NOMO-1 (cell line): ENCODE measurements around the gene GUCY2C.
"Not testable (repeated sequence)": the region's sequence is repeated elsewhere in the genome, so short reads cannot be mapped to it uniquely, and the experiment has no call there.

Experiments used
- DNase-seq, 2 experiments: peaks; one replicate each; lab custom pipeline; 2025; ENCODE audit not compliant: unreplicated experiment in 2 of 2; lab: John Stamatoyannopoulos, UW

The GUCY2C gene

DNA sequence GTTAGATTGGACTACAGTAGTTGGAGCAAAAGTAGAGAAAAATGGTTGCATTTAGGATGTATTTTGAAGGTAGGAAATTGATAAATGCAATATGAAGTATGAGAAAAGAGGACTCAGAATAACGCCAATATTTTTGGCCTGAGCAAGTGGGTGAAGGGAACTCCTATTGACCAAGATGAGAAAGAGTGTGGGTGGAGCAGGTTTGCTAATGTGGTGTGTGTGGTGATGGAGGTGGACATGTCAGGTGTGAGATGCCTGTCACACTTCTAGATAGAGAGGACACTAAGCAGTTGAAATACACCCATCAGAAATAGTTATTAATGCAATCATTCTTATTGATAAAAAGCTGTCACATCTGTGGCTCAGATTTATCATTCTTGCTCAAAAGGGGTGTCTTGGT lies 7.3 kb downstream of the GUCY2C start:
- DNase-seq = no peak

- not testable (repeated sequence) for DNase-seq
These were observed 14.2 kb downstream of the GUCY2C start for GRCh38 chr12:14682231-14682630.

DNA sequence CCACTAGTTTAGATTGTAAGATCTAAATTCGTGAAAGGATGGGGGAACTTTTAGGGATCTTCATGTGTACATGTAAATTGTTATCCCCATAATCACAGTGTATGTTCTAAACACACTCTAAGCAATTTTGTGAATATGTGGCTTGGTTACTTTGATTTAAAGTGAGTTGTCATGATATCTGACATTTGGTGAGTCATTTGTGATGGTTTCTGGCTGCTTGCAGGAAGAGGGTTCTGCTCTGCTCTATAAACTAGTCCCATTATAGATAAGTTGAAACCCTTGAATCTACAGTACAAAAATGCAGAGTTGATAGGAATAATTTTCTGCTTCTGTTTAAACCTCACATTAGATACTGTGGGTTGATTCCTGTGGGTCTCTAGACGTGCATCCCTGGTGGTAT lies 14.8 kb downstream of the GUCY2C start:
- DNase-seq = no peak

GRCh38 chr12:14681190-14681589 lies 15.2 kb downstream of the GUCY2C start:
- DNase-seq = no peak

DNA sequence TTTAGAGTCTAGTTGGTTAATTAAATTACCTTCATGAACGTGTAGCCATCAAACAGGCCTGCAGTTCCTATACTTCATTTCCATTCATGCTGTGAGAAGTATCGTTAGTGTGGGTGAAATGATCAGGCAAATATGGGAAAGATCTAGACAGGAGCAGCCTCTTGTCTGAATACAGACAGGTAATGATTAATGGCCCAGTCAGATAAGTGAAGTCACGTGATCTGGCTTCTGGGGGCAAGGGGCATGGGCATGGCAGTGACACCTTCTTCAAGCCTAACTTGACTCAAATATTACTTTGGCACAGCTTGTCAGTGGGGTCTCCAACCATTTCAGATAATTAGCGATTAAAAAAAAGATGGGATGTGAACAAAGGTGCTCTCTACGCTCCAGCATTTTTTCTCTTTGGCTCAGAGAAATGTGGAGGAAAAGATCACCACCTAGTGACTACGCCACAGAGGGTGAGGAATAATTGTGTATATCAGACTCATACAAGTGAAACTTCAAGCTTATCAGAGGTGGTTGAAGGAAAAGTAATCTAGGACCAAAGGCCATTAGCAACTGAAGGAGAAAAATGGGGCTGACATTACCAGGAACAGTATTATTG lies 17.8 kb downstream of the GUCY2C start:
- DNase-seq = no peak

DNA sequence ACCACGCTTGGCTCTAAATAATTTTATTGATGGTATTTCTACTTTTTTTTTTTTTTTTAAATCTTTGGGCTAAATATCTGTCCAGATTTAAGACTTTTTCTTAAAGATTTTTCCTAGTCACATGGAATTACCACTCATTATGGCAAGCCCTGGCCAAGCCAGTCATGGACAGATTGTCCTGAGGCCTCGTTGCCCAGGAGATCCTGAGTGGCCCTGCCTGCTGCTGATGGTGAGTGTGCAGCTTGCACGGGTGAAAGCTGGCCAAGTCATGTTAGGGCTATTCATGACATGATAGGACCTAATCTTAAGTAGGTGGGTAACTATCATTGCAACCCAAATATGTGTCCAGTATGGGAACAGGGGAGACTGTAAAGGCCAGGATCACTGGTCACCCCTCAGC lies 27.8 kb downstream of the GUCY2C start:
- no peak for DNase-seq

- no peak for DNase-seq
These were observed 30.7 kb downstream of the GUCY2C start for GRCh38 chr12:14665354-14666348.

- DNase-seq = peak in 1 of 2 experiments; percentile 68
These were observed 31.9 kb downstream of the GUCY2C start for GRCh38 chr12:14664434-14665023.

DNA sequence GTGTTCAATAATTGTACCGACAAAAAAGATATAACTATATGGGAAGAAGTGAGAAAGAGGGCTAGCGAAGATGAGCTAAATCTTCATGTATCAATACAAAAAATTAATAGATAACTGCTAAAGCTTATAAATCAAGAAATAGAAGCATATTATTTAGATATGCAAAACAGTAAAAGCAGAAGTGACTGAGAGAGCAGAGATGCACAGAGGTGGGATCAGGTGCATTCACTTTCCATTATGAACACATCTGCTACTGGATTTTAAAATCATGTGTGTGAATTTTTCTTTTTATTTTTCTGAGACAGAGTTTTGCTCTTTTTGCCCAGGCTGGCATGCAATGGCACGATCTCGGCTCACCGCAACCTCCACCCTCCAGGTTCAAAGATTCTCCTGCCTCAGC lies 33.4 kb downstream of the GUCY2C start:
- no peak for DNase-seq

- DNase-seq = no peak
These were observed 39.6 kb downstream of the GUCY2C start for GRCh38 chr12:14656846-14657245.

DNA sequence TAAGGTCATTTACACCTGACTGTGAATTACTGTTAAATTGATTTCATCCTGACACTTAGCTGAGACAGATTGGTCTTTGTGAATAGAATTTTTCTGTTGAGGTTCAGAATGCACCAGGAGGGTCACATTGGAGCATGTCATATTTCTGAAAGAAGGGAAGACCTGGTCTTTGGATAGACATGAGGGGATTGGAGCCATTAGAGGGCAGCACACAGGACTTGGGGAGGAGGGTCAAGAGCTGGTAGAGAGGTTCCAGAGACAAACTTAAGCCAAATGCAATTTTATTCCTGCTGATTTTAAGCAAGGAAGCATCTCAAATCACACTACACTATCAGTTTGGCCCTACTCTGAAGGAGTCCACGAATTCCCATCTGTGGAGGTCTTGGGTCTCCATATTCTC lies 41.1 kb downstream of the GUCY2C start:
- DNase-seq = no peak

DNA sequence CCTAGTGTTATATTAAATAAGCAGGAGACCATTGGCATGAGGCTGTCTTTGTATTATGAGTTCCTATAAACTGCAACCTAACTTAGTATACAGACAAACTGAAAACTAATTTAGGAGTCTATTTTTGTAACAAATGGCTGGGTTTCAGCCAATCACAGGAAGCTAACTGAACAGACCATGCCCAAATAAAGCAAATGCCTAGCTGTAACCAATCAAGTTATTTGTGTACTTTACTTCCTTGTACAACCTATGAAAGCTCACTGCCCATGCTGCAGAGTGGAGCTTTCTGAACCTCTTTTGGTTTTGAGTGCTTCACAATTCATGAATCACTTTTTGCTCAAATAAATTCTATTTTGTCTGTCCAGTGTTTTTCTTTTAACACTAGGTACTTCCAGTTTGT lies 41.6 kb downstream of the GUCY2C start:
- no peak for DNase-seq

DNA sequence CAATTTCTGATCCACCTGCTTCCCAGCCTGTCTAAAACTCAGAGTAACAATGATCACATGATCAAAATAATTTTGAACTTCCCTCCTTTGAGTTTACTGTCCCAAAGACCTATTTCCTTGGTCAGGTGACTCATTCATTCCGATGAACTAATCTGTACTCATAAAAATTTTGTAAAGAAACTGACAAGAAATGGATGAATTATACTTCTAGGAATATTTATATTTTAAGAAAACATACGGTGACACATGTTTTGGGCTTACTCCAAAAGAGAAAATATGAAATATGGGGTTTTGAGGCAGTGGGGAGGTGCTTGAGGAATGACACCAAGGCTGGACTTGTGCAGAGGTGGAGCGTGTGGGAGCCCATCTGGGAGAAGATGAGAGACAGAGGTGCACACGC lies 42.0 kb downstream of the GUCY2C start:
- peak in 1 of 2 experiments; percentile 2 for DNase-seq

- no peak for DNase-seq
These were observed 43.9 kb downstream of the GUCY2C start for GRCh38 chr12:14652483-14652882.

- DNase-seq = no peak
These were observed 45.0 kb downstream of the GUCY2C start for GRCh38 chr12:14651371-14651770.

GRCh38 chr12:14650789-14651188 lies 45.6 kb downstream of the GUCY2C start:
- no peak for DNase-seq

GRCh38 chr12:14647028-14647750 lies 49.2 kb downstream of the GUCY2C start:
- DNase-seq = no peak

- no peak for DNase-seq
These were observed 53.1 kb downstream of the GUCY2C start for GRCh38 chr12:14643251-14643650.

- no peak for DNase-seq
These were observed 58.3 kb downstream of the GUCY2C start for GRCh38 chr12:14638066-14638465.

- DNase-seq = no peak
These were observed 60.6 kb downstream of the GUCY2C start for GRCh38 chr12:14635776-14636175.

- no peak for DNase-seq
These were observed 65.6 kb downstream of the GUCY2C start for GRCh38 chr12:14630793-14631192.
